ENCODE results near the gene SERPIND1. TPM values are rescaled to one million over a fixed set of nuclear protein-coding genes. Genes with fewer than 3 reads are reported as not detected.

SERPIND1 gene
- total and polyA plus RNA-seq, 11 donors: 0.04 to 0.44 (median 0.15) TPM; not detected in 5

DNA sequence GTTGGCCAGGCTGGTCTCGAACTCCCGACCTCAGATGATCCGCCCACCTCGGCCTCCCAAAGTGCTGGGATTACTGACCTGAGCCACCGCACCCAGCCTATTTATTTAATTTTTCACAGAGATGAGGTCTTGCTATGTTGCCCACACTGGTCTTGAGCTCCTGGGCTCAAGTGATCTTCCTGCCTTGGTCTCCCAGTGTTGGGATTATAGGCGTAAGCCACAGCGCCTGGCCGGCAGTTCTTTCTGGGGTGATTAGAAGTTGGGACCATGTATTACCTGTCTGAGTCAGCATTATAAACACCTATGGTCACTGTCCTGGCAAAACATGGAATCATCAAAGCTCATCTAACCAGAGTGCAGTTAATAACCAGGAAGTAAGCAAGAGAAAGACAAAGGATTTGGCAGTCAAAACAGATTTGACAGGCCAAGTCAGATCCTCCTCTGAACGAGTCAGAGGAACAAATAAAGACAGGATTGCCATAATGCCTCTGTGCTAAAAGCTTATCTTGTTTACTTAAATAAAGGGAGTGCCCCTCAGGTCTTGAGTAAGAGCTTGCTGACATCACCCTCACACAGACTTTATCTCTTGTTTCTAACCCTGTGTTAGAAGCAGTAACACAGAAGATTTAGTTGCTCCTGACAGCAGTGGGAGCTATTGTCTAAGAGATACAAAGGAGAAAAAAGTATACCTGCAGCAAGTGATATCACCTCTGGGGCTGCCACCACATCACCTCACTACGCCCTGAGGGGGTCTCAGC, 3.7 kb downstream of the SERPIND1 start:
- peaks cover 0 to 24% (median 0%) of the 10 kb centered on the region in 12 donors for H3K4me1 ChIP-seq
- peaks cover 0 to 55% (median 28%) of the 10 kb centered on the region in 9 donors for H3K36me3 ChIP-seq
- peak in 1 of 5 donors; percentile 43 for DNase-seq
- no peak for TF ChIP-seq POLR2A (IDR thresholded peaks at IDR 0.05)
- peak; percentile 78 to 92 (median 87) for ATAC-seq
- H3K4me3 ChIP-seq: no peak overlapping the region
- H3K27me3 ChIP-seq: no peaks in the 10 kb centered on the region
- no peaks in the 10 kb centered on the region for H3K9me3 ChIP-seq
- WGBS, 4 donors: 82 to 86% (median 85%) methylated on average over 10 of the region's 10 CpGs
- intact Hi-C loops (cut with DNase I): no loop called here
- H3K27ac ChIP-seq: peak overlapping the region in 5 of 12 donors; percentile 2 to 50 (median 44)

GRCh38 chr22:20779014-20779817, 5.3 kb downstream of the SERPIND1 start:
- ATAC-seq: no peak
- no peak for DNase-seq
- H3K9me3 ChIP-seq: no peaks in the 10 kb centered on the region
- H3K27me3 ChIP-seq: no peaks in the 10 kb centered on the region
- peaks cover 0 to 24% (median 6%) of the 10 kb centered on the region in 12 donors for H3K4me1 ChIP-seq
- peaks cover 0 to 47% (median 28%) of the 10 kb centered on the region in 9 donors for H3K36me3 ChIP-seq
- intact Hi-C loops (cut with DNase I): no loop called here
- TF ChIP-seq, protein P1, sequence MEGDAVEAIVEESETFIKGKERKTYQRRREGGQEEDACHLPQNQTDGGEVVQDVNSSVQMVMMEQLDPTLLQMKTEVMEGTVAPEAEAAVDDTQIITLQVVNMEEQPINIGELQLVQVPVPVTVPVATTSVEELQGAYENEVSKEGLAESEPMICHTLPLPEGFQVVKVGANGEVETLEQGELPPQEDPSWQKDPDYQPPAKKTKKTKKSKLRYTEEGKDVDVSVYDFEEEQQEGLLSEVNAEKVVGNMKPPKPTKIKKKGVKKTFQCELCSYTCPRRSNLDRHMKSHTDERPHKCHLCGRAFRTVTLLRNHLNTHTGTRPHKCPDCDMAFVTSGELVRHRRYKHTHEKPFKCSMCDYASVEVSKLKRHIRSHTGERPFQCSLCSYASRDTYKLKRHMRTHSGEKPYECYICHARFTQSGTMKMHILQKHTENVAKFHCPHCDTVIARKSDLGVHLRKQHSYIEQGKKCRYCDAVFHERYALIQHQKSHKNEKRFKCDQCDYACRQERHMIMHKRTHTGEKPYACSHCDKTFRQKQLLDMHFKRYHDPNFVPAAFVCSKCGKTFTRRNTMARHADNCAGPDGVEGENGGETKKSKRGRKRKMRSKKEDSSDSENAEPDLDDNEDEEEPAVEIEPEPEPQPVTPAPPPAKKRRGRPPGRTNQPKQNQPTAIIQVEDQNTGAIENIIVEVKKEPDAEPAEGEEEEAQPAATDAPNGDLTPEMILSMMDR (IDR thresholded peaks at IDR 0.05): no peak
- no peak for TF ChIP-seq POLR2A (IDR thresholded peaks at IDR 0.05)
- H3K4me3 ChIP-seq: no peak overlapping the region
- H3K27ac ChIP-seq: no peak overlapping the region
- WGBS, 4 donors: 86 to 88% (median 87%) methylated on average over 25 of the region's 25 CpGs

- H3K4me1 ChIP-seq: peaks cover 0 to 24% (median 6%) of the 10 kb centered on the region in 12 donors
- 89 to 92% (median 90%) methylated on average over 5 of the region's 5 CpGs for WGBS, 4 donors
- H3K4me3 ChIP-seq: no peak overlapping the region
- H3K27ac ChIP-seq: no peak overlapping the region
- no peak for TF ChIP-seq POLR2A (IDR thresholded peaks at IDR 0.05)
- DNase-seq (no peak), ATAC-seq (no peak)
- H3K9me3 ChIP-seq: no peaks in the 10 kb centered on the region
- H3K36me3 ChIP-seq: peaks cover 0 to 43% (median 28%) of the 10 kb centered on the region in 9 donors
- intact Hi-C loops (cut with DNase I): no loop called here
- no peaks in the 10 kb centered on the region for H3K27me3 ChIP-seq
Observed at GRCh38 chr22:20779818-20780158, 5.9 kb downstream of the SERPIND1 start.

DNA sequence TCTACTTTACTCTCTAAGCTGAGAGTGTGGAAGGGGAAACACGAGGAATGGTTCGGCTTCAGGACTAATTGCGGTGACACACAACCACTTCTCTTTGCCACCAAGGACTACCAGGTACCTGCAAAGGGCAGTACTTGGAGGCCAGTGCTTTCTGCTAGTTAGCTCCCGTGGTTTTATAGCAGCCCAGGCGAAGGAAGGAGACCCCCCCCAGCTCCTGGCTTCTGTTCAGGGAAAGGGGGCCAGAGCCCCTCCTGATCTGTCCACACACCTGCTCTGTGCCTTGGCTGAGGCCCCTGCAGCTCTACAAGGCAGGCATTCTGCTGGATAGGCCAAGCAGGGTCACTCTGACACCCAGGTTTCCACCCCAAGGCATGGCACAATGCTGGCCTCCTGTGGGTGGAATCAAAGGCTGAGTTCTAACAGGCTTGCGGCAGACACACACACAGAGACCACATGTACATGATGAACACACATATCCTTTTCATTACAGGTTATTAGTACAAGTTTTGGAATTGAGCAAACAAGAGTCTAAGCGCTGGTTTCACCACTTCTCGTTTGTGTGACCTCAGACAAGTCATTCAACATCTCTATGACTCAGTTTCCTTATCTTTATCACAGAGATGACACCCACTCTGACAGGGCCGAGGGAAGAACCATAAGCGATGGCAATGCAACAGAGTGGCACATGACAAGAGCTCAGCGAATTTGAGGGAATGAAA, 7.5 kb downstream of the SERPIND1 start:
- Histone ChIP-seq H3K9me3 (no peaks in the 10 kb centered on the region), H3K36me3 (peaks cover 0 to 41% (median 28%) of the 10 kb centered on the region in 9 donors), H3K4me3 (no peak overlapping the region), H3K4me1 (peaks cover 0 to 19% (median 4%) of the 10 kb centered on the region in 12 donors), H3K27me3 (no peaks in the 10 kb centered on the region), H3K27ac (no peak overlapping the region)
- intact Hi-C loops (cut with DNase I): no loop called here
- DNase-seq (no peak), ATAC-seq (no peak)
- no peak for TF ChIP-seq POLR2A (IDR thresholded peaks at IDR 0.05)
- TF ChIP-seq, protein P1 (IDR thresholded peaks at IDR 0.05): no peak
- 88 to 93% (median 92%) methylated on average over 10 to 11 of the region's 11 CpGs for whole genome bisulfite sequencing, 4 donors

Data from heart left ventricle (tissue), 16 donors.